HEK293 (cell line): Measurements from ENCODE around the gene SYNPO.

ENCODE experiments used
- CTCF ChIA-PET: fragments of 350-600 bp; formaldehyde crosslinking; extraction: SDS; loops from one replicate; lab custom pipeline; 2021; ENCODE audit warnings: antibody characterized with exemption; lab: Yijun Ruan, JAX
- POLR2A ChIA-PET: fragments of 300-600 bp; formaldehyde crosslinking; extraction: SDS; loops from one replicate; lab custom pipeline; 2020; ENCODE audit warnings: antibody characterized with exemption, inconsistent platforms; lab: Yijun Ruan, JAX
- H3K27ac ChIP-seq: fragments of 200-500 bp; sonication (Bioruptor generic); 2 replicates; pipeline ENCODE4 v1.5.1; 2014; ENCODE audit warnings: low read depth, low read length, control low read depth, inconsistent platforms; ENCODE audit errors: extremely low read depth
- H3K36me3 ChIP-seq, 2 experiments: fragments of 200-500 bp in 1 of 2; sonication (Bioruptor generic) in 1 of 2; 1 replicate in 1 of 2; 2 replicates in 1 of 2; pipeline ENCODE4 v1.5.1; 2014 to 2017; ENCODE audit warnings: inconsistent platforms in 2 of 2, low read length in 2 of 2; ENCODE audit not compliant: control insufficient read depth in 2 of 2, insufficient read depth in 1 of 2
- H3K4me1 ChIP-seq: fragments of 200-500 bp; sonication (Bioruptor generic); 2 replicates; pipeline ENCODE4 v1.5.1; 2014; ENCODE audit warnings: mild to moderate bottlenecking, low read length, inconsistent platforms; ENCODE audit not compliant: control insufficient read depth, insufficient read depth
- H3K4me3 ChIP-seq: 2 replicates; pipeline ENCODE4 v1.5.1; 2011; ENCODE audit warnings: low read depth, mild to moderate bottlenecking, control low read depth, low read length, moderate library complexity
- H3K9me3 ChIP-seq: fragments of 200-500 bp; sonication (Bioruptor generic); 2 replicates; pipeline ENCODE4 v1.5.1; 2014; ENCODE audit warnings: low read depth, low read length, inconsistent platforms; ENCODE audit not compliant: control insufficient read depth, insufficient read depth
- GFI1B ChIP-seq: fragments of 450-650 bp; formaldehyde crosslinking; IDR thresholded peaks from 2 replicates; pipeline ENCODE4 v1.5.1; 2016; ENCODE audit warnings: missing biosample characterization, missing genetic modification characterization
- GLI4 ChIP-seq: fragments of 450-650 bp; formaldehyde crosslinking; IDR thresholded peaks from 2 replicates; pipeline ENCODE4 v1.5.1; 2016; ENCODE audit warnings: missing biosample characterization, missing genetic modification characterization
- GLIS1 ChIP-seq: fragments of 450-650 bp; formaldehyde crosslinking; IDR thresholded peaks from 2 replicates; pipeline ENCODE4 v1.5.1; 2016; ENCODE audit warnings: missing biosample characterization, missing genetic modification characterization
- MZF1 ChIP-seq: fragments of 450-650 bp; formaldehyde crosslinking; IDR thresholded peaks from 2 replicates; pipeline ENCODE4 v1.5.1; 2017; ENCODE audit warnings: missing biosample characterization, missing genetic modification characterization, borderline replicate concordance
- PBX3 ChIP-seq: sonication (generic); formaldehyde crosslinking; IDR thresholded peaks from 2 replicates; pipeline ENCODE4 v1.8.1; 2022; ENCODE audit warnings: mild to moderate bottlenecking, moderate library complexity, missing genetic modification reagents
- PRDM1 ChIP-seq: fragments of 450-650 bp; formaldehyde crosslinking; IDR thresholded peaks from 2 replicates; pipeline ENCODE4; 2016; ENCODE audit warnings: missing biosample characterization, missing genetic modification characterization
- PRDM10 ChIP-seq: fragments of 450-650 bp; formaldehyde crosslinking; IDR thresholded peaks from 2 replicates; pipeline ENCODE4 v1.5.1; 2016; ENCODE audit warnings: missing biosample characterization, missing genetic modification characterization
- RBAK ChIP-seq: fragments of 450-650 bp; formaldehyde crosslinking; IDR thresholded peaks from 2 replicates; pipeline ENCODE4 v1.5.1; 2016; ENCODE audit warnings: missing biosample characterization, missing genetic modification characterization
- SP2 ChIP-seq: fragments of 450-650 bp; formaldehyde crosslinking; IDR thresholded peaks from 2 replicates; pipeline ENCODE4 v1.5.1; 2016; ENCODE audit warnings: missing biosample characterization, missing genetic modification characterization
- SP7 ChIP-seq: fragments of 450-650 bp; formaldehyde crosslinking; IDR thresholded peaks from 2 replicates; pipeline ENCODE4 v1.5.1; 2016; ENCODE audit warnings: missing biosample characterization, missing genetic modification characterization
- WT1 ChIP-seq: fragments of 450-650 bp; formaldehyde crosslinking; IDR thresholded peaks from 2 replicates; pipeline ENCODE4 v1.5.1; 2016; ENCODE audit warnings: missing biosample characterization, missing genetic modification characterization
- ZEB2 ChIP-seq: fragments of 450-650 bp; formaldehyde crosslinking; IDR thresholded peaks from 2 replicates; pipeline ENCODE4 v1.5.1; 2016; ENCODE audit warnings: missing biosample characterization, missing genetic modification characterization
- ZNF146 ChIP-seq: fragments of 450-650 bp; formaldehyde crosslinking; IDR thresholded peaks from 2 replicates; pipeline ENCODE4 v1.5.1; 2016; ENCODE audit warnings: missing biosample characterization, missing genetic modification characterization
- ZNF18 ChIP-seq: fragments of 450-650 bp; formaldehyde crosslinking; IDR thresholded peaks from 2 replicates; pipeline ENCODE4 v1.5.1; 2016; ENCODE audit warnings: missing biosample characterization, missing genetic modification characterization
- ZNF202 ChIP-seq: fragments of 450-650 bp; formaldehyde crosslinking; IDR thresholded peaks from 2 replicates; pipeline ENCODE4 v1.5.1; 2016; ENCODE audit warnings: missing biosample characterization, missing genetic modification characterization, borderline replicate concordance
- ZNF274 ChIP-seq, 2 experiments: fragments of 200-500 bp in 1 of 2; fragments of 450-650 bp in 1 of 2; sonication (Bioruptor generic) in 1 of 2; formaldehyde crosslinking in 1 of 2; IDR thresholded peaks; 2 replicates each; pipeline versions ENCODE4 v1.5.1 to v1.6.1; 2014 to 2016; ENCODE audit warnings: borderline replicate concordance in 1 of 2, inconsistent platforms in 1 of 2, low read length in 1 of 2, missing biosample characterization in 1 of 2, missing genetic modification characterization in 1 of 2
- ZNF335 ChIP-seq: fragments of 450-650 bp; formaldehyde crosslinking; conservative IDR thresholded peaks from 2 replicates; pipeline ENCODE4 v1.5.1; 2016; ENCODE audit warnings: missing biosample characterization, missing genetic modification characterization
- ZNF488 ChIP-seq: fragments of 450-650 bp; formaldehyde crosslinking; IDR thresholded peaks from 2 replicates; pipeline ENCODE4 v1.5.1; 2016; ENCODE audit warnings: missing biosample characterization, missing genetic modification characterization
- ZNF548 ChIP-seq: fragments of 450-650 bp; formaldehyde crosslinking; IDR thresholded peaks from 2 replicates; pipeline ENCODE4 v1.5.1; 2016; ENCODE audit warnings: missing biosample characterization, missing genetic modification characterization
- ZNF600 ChIP-seq: fragments of 450-650 bp; formaldehyde crosslinking; IDR thresholded peaks from 2 replicates; pipeline ENCODE4 v1.5.1; 2016; ENCODE audit warnings: missing biosample characterization, missing genetic modification characterization
- ZNF626 ChIP-seq: fragments of 450-650 bp; sonication (Bioruptor Pico); formaldehyde crosslinking; IDR thresholded peaks from 2 replicates; pipeline ENCODE4 v1.5.1; 2018; ENCODE audit warnings: missing biosample characterization, missing genetic modification characterization, inconsistent platforms
- ZNF785 ChIP-seq: fragments of 450-650 bp; formaldehyde crosslinking; IDR thresholded peaks from 2 replicates; pipeline ENCODE4 v1.5.1; 2016; ENCODE audit warnings: missing biosample characterization, missing genetic modification characterization
- ZSCAN23 ChIP-seq: fragments of 450-650 bp; formaldehyde crosslinking; IDR thresholded peaks from 2 replicates; pipeline ENCODE4 v1.5.1; 2016; ENCODE audit warnings: missing biosample characterization, missing genetic modification characterization
- ZXDB ChIP-seq: fragments of 450-650 bp; formaldehyde crosslinking; IDR thresholded peaks from 2 replicates; pipeline ENCODE4 v1.5.1; 2016; ENCODE audit warnings: missing biosample characterization, missing genetic modification characterization

SYNPO gene

GRCh38 chr5:150642991-150643710, 2.7 kb downstream of the SYNPO start:
- Histone ChIP-seq H3K4me1 (peaks cover 25% of the 10 kb centered on the region), H3K36me3 (no peaks in the 10 kb centered on the region), H3K27ac (no peak overlapping the region), H3K9me3 (no peaks in the 10 kb centered on the region)
- ChIA-PET CTCF (interaction anchor here (1.0 to 9.4 kb wide), 4 partner anchors 8 to 184 kb away, joined by 3 to 60 read pairs (median 24); no protein-coding TSS in a partner anchor), POLR2A (interaction anchor here (0.6 to 1.8 kb wide), 12 partner anchors 8 to 136 kb away, joined by 3 to 8 read pairs (median 4); partner anchors contain the start of gene SMIM3)
- TF ChIP-seq ZNF18 (peak; percentile 81), SP2 (no peak)
- TF ChIP-seq, all 188 proteins: peak for 1
- no peak overlapping the region for H3K4me3 ChIP-seq

GRCh38 chr5:150644058-150644457, 3.6 kb downstream of the SYNPO start:
- H3K4me1 ChIP-seq, result peaks cover 25% of the 10 kb centered on the region
- no peaks in the 10 kb centered on the region for H3K36me3 ChIP-seq
- H3K27ac ChIP-seq, result no peak overlapping the region
- CTCF ChIA-PET, result interaction anchor here (0.6 to 9.4 kb wide), 6 partner anchors 11 to 83 kb away, joined by 3 to 60 read pairs (median 5); no protein-coding TSS in a partner anchor
- TF ChIP-seq ZNF548 (tag by site-specific recombination) (no peak), SP7 (tag by site-specific recombination) (0 out of 2 replicates have a peak, but pooled peaks have one; percentile 13), ZNF785 (tag by site-specific recombination) (no peak), ZXDB (tag by site-specific recombination) (no peak), ZNF274 (IDR thresholded peaks at IDR 0.05; ENCODE audit: low read length) (no peak), ZNF274 (tag by site-specific recombination; IDR thresholded peaks at IDR 0.05; ENCODE audit: borderline replicate concordance) (no peak), MZF1 (tag by site-specific recombination) (no peak), GLI4 (tag by site-specific recombination) (no peak), ZSCAN23 (no peak), WT1 (tag by site-specific recombination) (peak; percentile 64), PRDM1 (tag by site-specific recombination) (peak; percentile 63), ZNF600 (tag by site-specific recombination) (0 out of 2 replicates have a peak, but pooled peaks have one; percentile 17), ZNF488 (no peak), ZNF626 (tag by site-specific recombination) (no peak), ZEB2 (tag by site-specific recombination) (0 out of 2 replicates have a peak, but pooled peaks have one; percentile 26), GFI1B (no peak), GLIS1 (tag by site-specific recombination) (peak; percentile 76), PRDM10 (tag by site-specific recombination) (no peak), RBAK (tag by site-specific recombination) (no peak), ZNF335 (tag by site-specific recombination) (no peak), ZNF202 (tag by site-specific recombination) (no peak), PBX3 (CRISPR knock-in tag) (no peak), ZNF146 (no peak)
- no peak overlapping the region for H3K4me3 ChIP-seq
- no peaks in the 10 kb centered on the region for H3K9me3 ChIP-seq
- POLR2A ChIA-PET, result interaction anchor here (0.6 to 1.7 kb wide), 8 partner anchors 11 to 1298 kb away, joined by 3 to 5 read pairs (median 4); no protein-coding TSS in a partner anchor
